Measurements from ENCODE around the gene SOX13. TPM values are rescaled to one million over a fixed set of nuclear protein-coding genes. Genes with fewer than 3 reads are reported as not detected.

Gene SOX13
- polyA plus RNA-seq, 4 donors, result 16.5 to 67.4 (median 42.3) TPM

GRCh38 chr1:204149635-204150565, 77.0 kb downstream of the SOX13 start:
- no peak for DNase-seq (ENCODE audit: low read depth in 4 of 4, low spot score in 3 of 4)

GRCh38 chr1:204150702-204151551, 78.0 kb downstream of the SOX13 start:
- no peak for DNase-seq (ENCODE audit: low read depth in 4 of 4, low spot score in 3 of 4)

GRCh38 chr1:204151552-204152309, 78.8 kb downstream of the SOX13 start, which contains the start of gene ETNK2:
Gene ETNK2, minus strand, starts transcription at chr1:204152044. Its CDS starts 192 bp downstream, at chr1:204151852.
- DNase-seq (ENCODE audit: low read depth in 4 of 4, low spot score in 3 of 4), result peak in 1 of 4 donors; percentile 39

GRCh38 chr1:204152310-204153044, 79.6 kb downstream of the SOX13 start:
- no peak for DNase-seq (ENCODE audit: low read depth in 4 of 4, low spot score in 3 of 4)

DNA sequence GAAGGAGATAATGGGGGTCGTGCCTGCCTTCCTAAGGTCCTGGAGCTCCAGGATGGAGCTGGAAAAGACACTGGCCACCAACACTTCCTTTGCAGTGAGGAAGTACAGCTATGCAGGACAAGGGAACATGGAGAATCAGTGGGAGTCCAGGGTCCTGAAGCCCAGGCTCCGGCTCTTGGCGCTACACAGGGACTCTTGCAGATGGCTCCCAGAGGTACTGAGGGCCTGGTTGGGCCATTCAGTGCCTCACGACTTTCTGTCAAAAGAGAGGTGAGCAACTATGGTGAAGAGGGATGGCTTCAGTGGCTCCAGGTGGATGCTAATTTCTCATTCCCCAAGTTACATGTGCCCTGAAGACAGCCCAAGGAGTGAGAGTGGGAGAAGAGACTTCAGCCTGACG, 80.8 kb downstream of the SOX13 start:
- no peak for DNase-seq (ENCODE audit: low read depth in 4 of 4, low spot score in 3 of 4)

- DNase-seq (ENCODE audit: low read depth in 4 of 4, low spot score in 3 of 4), result no peak
These were observed 81.8 kb downstream of the SOX13 start for GRCh38 chr1:204154568-204155255.

DNA sequence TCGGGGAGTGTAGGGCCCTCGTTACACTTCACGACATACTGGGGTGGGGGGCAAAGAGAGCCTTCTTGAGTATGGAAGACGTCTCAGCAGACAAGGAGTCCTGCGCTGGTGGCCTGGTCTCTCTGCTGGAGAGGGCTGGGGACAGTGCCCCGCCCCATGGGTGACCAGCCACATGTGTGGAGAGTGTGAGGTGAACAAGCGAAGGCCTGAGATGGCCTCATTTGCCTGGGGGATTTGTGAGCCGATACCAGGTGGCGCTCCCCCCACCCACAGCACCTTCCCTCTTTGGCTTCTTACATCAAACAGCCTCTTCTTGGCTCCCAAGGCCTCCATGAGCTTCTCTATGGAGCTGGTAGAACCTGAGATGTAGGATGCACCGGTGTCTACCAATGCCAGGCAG, 83.0 kb downstream of the SOX13 start:
- no peak for DNase-seq (ENCODE audit: low read depth in 4 of 4, low spot score in 3 of 4)

DNA sequence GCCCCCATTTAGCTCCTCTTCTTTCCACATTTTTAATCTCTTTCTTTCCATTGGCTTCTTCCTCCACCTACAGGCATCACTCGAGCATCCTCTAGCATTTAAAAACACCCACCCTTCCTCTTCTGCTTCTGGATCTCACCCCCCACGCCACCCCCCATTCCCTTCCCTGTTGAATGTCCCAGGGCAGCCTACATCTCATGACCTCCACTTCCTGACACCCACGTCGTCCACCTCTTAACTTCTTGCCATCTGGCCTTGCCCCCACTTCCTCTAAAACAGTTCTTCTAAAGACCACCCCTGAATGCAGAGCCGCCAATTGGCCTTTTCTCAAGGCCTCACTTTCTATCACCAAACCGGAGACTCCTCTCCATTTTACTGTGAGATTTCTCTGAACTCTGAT, 85.0 kb downstream of the SOX13 start:
- DNase-seq (ENCODE audit: low read depth in 4 of 4, low spot score in 3 of 4), result no peak

GRCh38 chr1:204161609-204162493, 88.9 kb downstream of the SOX13 start:
- no peak for DNase-seq (ENCODE audit: low read depth in 4 of 4, low spot score in 3 of 4)

GRCh38 chr1:204162494-204163074, 89.7 kb downstream of the SOX13 start:
- DNase-seq (ENCODE audit: low read depth in 4 of 4, low spot score in 3 of 4), result peak in 3 of 4 donors; percentile 46 to 69 (median 53)

GRCh38 chr1:204166219-204166618, 93.3 kb downstream of the SOX13 start, which contains the start of gene REN:
Gene REN, minus strand, starts transcription at chr1:204166337. Its CDS starts 44 bp downstream, at chr1:204166293.
- DNase-seq (ENCODE audit: low read depth in 4 of 4, low spot score in 3 of 4), result no peak

- DNase-seq (ENCODE audit: low read depth in 4 of 4, low spot score in 3 of 4), result no peak
These were observed 94.8 kb downstream of the SOX13 start for GRCh38 chr1:204167730-204168129.

DNA sequence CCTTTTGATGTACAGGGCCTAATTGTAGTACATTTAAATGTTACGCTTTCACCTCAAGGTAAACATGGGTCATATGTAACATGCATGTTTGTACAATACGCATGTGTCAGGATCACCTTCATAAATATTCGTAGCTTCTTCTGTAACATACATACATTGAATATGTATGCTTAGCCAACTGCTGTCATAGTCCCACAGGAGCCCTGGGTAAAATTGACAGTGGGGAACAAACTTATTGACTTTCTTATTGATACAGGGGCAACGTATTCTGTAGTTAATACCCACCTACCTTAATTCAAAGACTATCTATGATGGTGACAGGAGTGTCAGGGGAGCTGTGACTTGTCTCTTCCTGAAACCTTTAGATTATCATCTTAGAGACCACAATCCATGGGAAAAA, 96.9 kb downstream of the SOX13 start:
- DNase-seq (ENCODE audit: low read depth in 4 of 4, low spot score in 3 of 4), result no peak

- DNase-seq (ENCODE audit: low read depth in 4 of 4, low spot score in 3 of 4), result no peak
These were observed 97.7 kb downstream of the SOX13 start for GRCh38 chr1:204170494-204171155.

GRCh38 chr1:204171751-204172178, 98.8 kb downstream of the SOX13 start:
- DNase-seq (ENCODE audit: low read depth in 4 of 4, low spot score in 3 of 4), result no peak

DNA sequence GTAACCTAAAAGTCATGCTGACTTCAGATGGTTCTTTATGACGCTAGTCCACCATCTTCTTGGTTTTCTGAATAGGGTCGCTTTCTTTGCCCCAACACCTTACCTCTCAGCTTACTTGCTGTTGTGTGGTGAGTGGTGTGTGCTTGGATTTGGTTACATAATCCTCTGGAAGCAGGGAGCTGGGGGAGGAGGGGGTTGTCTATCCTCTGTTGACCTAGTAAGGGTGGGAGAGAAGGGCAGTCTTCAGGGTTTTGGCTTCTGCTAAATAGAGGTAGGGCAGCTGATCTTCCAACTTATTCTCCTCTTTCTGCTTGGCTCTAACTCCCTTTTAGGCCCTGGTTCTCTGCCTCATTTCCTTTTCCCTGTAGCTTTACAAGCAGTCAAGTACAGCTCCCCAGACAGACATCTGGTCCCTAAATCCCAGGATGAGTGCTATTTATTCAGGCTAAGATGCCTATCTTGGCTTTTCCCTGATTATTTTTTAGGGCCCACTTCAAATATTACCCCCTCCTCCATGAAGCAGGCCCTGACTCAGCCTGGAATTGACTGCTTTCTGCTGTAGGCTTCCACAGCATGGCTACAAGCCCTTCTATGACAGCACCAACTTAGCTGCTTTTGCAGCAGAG, 99.6 kb downstream of the SOX13 start:
- DNase-seq (ENCODE audit: low read depth in 4 of 4, low spot score in 3 of 4), result no peak

DNA sequence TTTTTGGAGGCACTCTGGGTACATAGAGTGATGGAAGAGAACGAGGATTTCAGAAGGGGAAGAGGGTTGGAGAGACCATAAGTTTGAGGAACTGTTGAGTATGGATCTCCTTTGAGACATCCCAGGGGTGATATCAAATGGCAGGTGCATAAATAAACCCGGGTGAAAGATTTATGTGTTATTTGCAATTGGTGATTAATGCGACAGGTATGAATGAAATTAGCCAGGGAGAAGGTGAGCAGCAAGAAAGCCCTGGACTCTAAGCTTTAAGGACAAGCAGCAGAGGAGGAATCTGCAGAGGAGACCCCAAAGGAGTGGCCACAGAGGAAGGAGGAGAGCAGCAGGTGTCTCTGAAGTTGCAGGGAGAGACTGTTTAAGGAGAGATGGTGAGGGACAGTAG, 102.0 kb downstream of the SOX13 start:
- DNase-seq (ENCODE audit: low read depth in 4 of 4, low spot score in 3 of 4), result no peak
